GM10248 (cell line): ENCODE measurements around the gene LILRB4.
A peak's percentile ranks its signal among the peaks of the same experiment; 100 is the strongest.

ENCODE experiments used
- CTCF ChIA-PET: fragments of 300-600 bp; sonication (Branson Sonifier 250); formaldehyde crosslinking; extraction: SDS; loops from one replicate; lab custom pipeline; 2021; ENCODE audit warnings: antibody characterized with exemption; lab: Yijun Ruan, JAX
- POLR2A ChIA-PET: fragments of 350-650 bp; sonication (Branson Sonifier 250); formaldehyde crosslinking; extraction: SDS; loops from one replicate; lab custom pipeline; 2020; ENCODE audit warnings: antibody characterized with exemption; lab: Yijun Ruan, JAX
- DNase-seq: peaks from one replicate; pipeline ENCODE4 v3.0.0; 2012; ENCODE audit errors: extremely low spot score
- TF ChIP-seq, protein P1 (sequence below): IDR thresholded peaks from 2 replicates; pipeline ENCODE4 v1.5.1; 2012; ENCODE audit warnings: mild to moderate bottlenecking, low read depth; ENCODE audit errors: extremely low read depth, missing control alignments, control extremely low read depth

Gene LILRB4

DNA sequence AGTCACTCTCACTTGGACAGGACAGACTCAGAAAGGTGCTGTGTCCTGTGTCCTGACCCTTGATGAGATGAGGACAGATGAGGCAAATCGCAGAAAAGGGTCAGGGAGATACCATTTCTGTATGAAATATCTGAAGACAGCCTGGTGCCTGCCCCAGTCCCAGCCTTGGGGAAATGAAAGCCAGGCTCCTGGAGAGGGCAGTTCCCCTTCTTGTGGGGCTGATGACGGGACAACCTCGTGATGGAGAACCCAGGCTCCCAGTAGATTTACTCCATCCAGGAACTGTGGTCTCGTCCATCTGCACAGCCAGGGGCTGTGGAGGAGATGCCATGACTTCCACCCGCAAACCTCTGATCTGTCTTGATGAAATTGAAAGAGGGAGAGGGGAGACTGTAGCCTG lies 18.7 kb upstream of the LILRB4 start:
- CTCF ChIA-PET = interaction anchor here (1.0 kb wide), 1 partner anchor 11 kb away, joined by 3 read pairs; no protein-coding TSS in a partner anchor
- TF ChIP-seq, protein P1, sequence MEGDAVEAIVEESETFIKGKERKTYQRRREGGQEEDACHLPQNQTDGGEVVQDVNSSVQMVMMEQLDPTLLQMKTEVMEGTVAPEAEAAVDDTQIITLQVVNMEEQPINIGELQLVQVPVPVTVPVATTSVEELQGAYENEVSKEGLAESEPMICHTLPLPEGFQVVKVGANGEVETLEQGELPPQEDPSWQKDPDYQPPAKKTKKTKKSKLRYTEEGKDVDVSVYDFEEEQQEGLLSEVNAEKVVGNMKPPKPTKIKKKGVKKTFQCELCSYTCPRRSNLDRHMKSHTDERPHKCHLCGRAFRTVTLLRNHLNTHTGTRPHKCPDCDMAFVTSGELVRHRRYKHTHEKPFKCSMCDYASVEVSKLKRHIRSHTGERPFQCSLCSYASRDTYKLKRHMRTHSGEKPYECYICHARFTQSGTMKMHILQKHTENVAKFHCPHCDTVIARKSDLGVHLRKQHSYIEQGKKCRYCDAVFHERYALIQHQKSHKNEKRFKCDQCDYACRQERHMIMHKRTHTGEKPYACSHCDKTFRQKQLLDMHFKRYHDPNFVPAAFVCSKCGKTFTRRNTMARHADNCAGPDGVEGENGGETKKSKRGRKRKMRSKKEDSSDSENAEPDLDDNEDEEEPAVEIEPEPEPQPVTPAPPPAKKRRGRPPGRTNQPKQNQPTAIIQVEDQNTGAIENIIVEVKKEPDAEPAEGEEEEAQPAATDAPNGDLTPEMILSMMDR = no peak
- no peak for DNase-seq
- POLR2A ChIA-PET = no interaction called here

DNA sequence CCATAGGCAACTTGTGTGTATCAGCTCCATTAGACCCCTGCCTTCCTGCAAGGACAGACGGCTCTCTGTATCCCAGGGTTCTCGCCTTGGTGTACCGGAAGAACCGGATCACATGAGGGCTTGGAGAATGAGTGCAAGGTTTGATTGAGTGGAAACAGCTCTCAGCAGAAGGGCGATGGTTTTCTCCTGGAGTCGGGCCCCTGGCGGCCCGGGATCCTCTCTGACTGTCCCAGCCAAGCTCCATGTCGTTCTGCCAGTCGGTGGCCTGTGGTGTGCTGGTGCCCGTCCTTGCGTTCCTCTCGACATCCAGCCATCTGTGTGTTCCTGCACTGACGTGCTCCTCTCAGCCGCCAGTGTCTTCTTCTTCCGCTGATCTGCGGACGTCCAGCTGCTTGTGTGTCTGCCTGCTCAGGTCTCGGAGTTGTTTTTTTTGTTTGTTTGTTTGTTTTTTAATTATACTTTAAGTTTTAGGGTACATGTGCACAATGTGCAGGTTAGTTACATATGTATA lies 16.4 kb upstream of the LILRB4 start:
- POLR2A ChIA-PET = no interaction called here

DNA sequence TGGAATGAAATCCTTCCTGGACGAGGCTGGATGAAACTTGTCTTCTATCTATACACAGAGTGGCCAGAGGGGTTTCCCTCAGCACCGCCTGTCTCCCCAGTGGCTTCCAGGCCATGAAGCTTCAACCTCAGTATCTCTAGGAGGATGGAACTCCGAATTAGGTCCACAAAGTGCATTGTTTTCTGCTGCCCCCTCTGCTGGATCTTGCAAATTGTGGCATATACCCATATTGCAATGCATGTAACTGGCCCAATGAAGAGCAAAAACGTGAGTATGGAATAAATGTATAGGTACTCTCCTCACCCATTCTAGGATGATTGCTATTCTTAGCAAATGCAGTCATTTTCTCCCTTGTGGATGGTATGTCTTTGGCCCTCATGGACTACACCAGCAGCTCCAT lies 14.7 kb upstream of the LILRB4 start:
- TF ChIP-seq, protein P1 = peak; percentile 26
- POLR2A ChIA-PET = no interaction called here
- CTCF ChIA-PET = interaction anchor here (1.0 to 31.0 kb wide), 7 partner anchors 9 to 175 kb away, joined by 3 to 542 read pairs (median 3); partner anchors contain the start of gene CDC42EP5
- no peak for DNase-seq

More for the DNA sequence above, 16.4 kb upstream of the LILRB4 start:
- TF ChIP-seq, protein P1 = no peak
- CTCF ChIA-PET = interaction anchor here (3.6 to 31.0 kb wide), 2 partner anchors 32 to 167 kb away, joined by 14 to 542 read pairs; no protein-coding TSS in a partner anchor
- DNase-seq = no peak

DNA sequence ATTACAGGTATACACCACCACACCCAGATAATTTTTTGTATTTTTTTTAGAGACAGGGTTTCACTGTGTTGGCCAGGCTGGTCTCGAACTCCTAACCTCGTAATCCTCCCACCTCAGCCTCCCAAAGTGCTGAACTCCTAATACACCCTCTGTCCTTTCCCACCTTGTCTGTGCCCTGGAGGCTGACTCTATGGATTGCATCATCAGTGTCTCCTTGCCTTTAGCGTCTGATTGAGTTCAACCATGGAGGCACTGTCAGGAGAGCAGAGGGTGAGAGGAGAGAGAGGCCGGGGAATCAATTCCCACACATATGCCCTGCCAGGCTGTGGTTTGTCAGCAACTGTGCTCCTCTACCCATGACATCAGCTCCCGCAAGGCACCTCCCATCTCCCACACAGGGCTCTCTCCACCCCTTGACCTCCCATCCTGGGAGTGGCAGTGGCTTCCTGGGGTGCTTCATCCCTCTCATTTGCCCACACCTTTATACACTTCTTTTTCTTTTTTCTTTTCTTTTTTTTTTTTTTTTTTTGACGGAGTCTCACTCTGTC lies 12.6 kb upstream of the LILRB4 start:
- DNase-seq = no peak
- TF ChIP-seq, protein P1 = no peak
- ChIA-PET CTCF (interaction anchor here (1.0 to 31.0 kb wide), 3 partner anchors 11 to 28 kb away, joined by 3 to 542 read pairs (median 6); no protein-coding TSS in a partner anchor), POLR2A (no interaction called here)

DNA sequence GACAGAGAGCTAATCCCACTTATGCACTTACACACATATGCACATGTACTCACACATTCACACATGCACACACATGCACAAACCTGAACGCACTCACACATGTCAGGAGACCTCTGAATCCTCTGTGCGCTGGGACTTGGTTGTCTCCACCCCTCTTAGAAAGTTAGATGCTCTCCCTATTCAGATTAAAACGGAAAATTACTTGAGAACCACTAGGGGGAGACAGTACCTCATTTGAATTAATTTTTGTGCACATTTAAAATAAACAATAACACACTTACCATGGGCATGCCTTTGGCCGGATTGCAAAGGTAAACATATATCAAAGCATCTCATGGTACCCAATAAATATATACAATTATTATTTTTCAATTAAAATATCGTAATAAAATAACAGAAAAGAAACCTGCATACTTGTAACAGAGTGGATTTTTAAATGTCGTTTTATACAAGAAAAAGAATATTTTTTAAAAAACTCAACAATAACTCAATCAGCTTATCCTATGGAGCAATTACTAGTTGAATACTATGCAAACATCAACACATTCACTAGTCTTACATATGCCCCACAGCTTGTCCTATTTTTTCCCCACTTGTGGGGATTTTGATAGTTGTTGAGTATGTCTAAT lies 9.5 kb upstream of the LILRB4 start:
- DNase-seq = peak; percentile 59
- CTCF ChIA-PET = interaction anchor here (0.6 to 31.0 kb wide), 29 partner anchors 10 to 479 kb away, joined by 3 to 542 read pairs (median 4); partner anchors contain the start of genes CDC42EP5, LILRB1 and LILRB4
- TF ChIP-seq, protein P1 = peak; percentile 66
- POLR2A ChIA-PET = no interaction called here

DNA sequence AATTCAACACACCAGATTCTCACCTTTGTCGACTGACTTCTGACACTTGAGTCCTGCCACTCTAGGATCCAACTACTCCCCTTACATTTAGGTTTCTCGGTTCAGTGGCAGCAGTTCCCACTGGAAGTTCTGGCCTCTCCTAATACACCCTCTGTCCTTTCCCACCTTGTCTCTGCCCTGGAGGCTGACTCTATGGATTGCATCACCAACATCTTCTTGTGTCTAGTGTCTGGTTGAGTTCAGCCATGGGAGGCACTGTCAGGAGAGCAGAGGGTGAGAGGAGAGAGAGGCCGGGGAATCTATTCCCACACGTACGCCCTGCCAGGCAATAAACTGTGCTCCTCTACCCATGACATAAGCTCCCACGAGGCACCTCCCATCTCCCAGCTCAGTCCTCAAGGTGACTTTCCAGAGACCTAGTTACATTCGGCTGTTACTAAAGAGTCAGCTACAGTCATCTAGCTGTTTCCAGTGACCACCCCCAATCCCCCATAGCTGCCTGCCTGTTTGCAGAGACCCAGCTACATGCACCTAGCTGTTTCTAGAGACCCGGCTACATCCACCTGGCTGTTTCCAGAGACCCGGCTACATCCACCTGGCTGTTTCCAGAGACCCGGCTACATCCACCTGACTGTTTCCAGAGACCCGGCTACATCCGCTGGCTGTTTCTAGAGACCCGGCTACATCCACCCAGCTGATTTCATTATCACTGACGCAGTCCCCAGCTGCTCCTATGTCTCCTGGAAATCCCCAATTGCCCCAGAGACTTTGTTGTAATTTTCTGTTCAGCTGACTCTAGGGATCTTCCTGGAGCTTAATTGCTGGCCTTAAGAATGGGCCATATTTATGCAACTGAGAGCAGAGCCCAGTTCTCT lies 8.1 kb upstream of the LILRB4 start:
- DNase-seq = peak; percentile 43
- TF ChIP-seq, protein P1 = no peak
- ChIA-PET POLR2A (no interaction called here), CTCF (interaction anchor here (0.8 to 31.0 kb wide), 20 partner anchors 8 to 478 kb away, joined by 3 to 542 read pairs (median 4); partner anchors contain the start of genes LILRB1 and LILRB4)
